SK-N-SH (cell line): ENCODE data around the gene RNF7. TPM values are rescaled to one million over a fixed set of nuclear protein-coding genes. Genes with fewer than 3 reads are reported as not detected.

Experiments
- CTCF ChIA-PET: fragments of 300-600, 350-600 bp; formaldehyde crosslinking; extraction: SDS; loops from one replicate; lab custom pipeline; 2021; lab: Yijun Ruan, JAX
- POLR2A ChIA-PET: fragments of 350-600 bp; sonication (Branson Sonifier 250); formaldehyde crosslinking; extraction: SDS; loops from one replicate; lab custom pipeline; 2020; ENCODE audit warnings: antibody characterized with exemption, inconsistent platforms; lab: Yijun Ruan, JAX
- DNase-seq: peaks from one replicate; pipeline ENCODE4 v3.0.0; 2012
- H2AFZ ChIP-seq: fragments of 200-600 bp; sonication (generic); 2 replicates; pipeline ENCODE4 v1.8.1; 2016; ENCODE audit warnings: antibody characterized with exemption, mild to moderate bottlenecking, low read depth
- H3F3A ChIP-seq: fragments of 200-600 bp; sonication (generic); replicated peaks from 2 replicates; pipeline ENCODE3; 2016; ENCODE audit warnings: antibody characterized with exemption, mild to moderate bottlenecking; ENCODE audit not compliant: insufficient read depth
- H3K27ac ChIP-seq, 2 experiments: fragments of 200-500 bp in 1 of 2; fragments of 200-600 bp in 1 of 2; sonication (Bioruptor generic) in 1 of 2; sonication (generic), shearing (Covaris generic) in 1 of 2; 2 replicates each; pipeline versions ENCODE4 v1.5.1 to v1.6.1; 2014 to 2016; ENCODE audit warnings: low read depth in 2 of 2, inconsistent platforms in 1 of 2, low read length in 1 of 2, mild to moderate bottlenecking in 1 of 2, mixed read lengths in 1 of 2
- H3K27me3 ChIP-seq: fragments of 200-600 bp; sonication (generic), shearing (Covaris generic); 2 replicates; pipeline ENCODE4 v1.6.1; 2016; ENCODE audit warnings: mixed run types; ENCODE audit not compliant: insufficient read depth
- H3K36me3 ChIP-seq, 2 experiments: fragments of 200-500 bp in 1 of 2; fragments of 200-600 bp in 1 of 2; sonication (Bioruptor generic) in 1 of 2; sonication (generic) in 1 of 2; replicated peaks in 1 of 2; 2 replicates each; pipeline versions ENCODE3 to v1.5.1; 2014 to 2016; ENCODE audit warnings: low read length in 1 of 2, mild to moderate bottlenecking in 1 of 2; ENCODE audit not compliant: insufficient read depth in 2 of 2, control insufficient read depth in 1 of 2
- H3K4me1 ChIP-seq, 2 experiments: fragments of 200-500 bp in 1 of 2; fragments of 200-600 bp in 1 of 2; sonication (Bioruptor generic) in 1 of 2; sonication (generic), shearing (Covaris generic) in 1 of 2; 2 replicates each; pipeline versions ENCODE4 v1.5.1 to v1.6.1; 2014 to 2016; ENCODE audit warnings: low read depth in 1 of 2, low read length in 1 of 2, mixed run types in 1 of 2; ENCODE audit not compliant: insufficient read depth in 2 of 2, control insufficient read depth in 1 of 2
- H3K4me2 ChIP-seq: fragments of 200-600 bp; sonication (generic), shearing (Covaris generic); 2 replicates; pipeline ENCODE4 v1.6.1; 2017; ENCODE audit warnings: mixed run types
- H3K4me3 ChIP-seq, 2 experiments: fragments of 200-500 bp in 1 of 2; fragments of 200-600 bp in 1 of 2; sonication (Bioruptor generic) in 1 of 2; sonication (generic), shearing (Covaris generic) in 1 of 2; 2 replicates each; pipeline versions ENCODE4 v1.5.1 to v1.8.1; 2014 to 2016; ENCODE audit warnings: low read depth in 2 of 2, inconsistent platforms in 1 of 2, low read length in 1 of 2, mild to moderate bottlenecking in 1 of 2, mixed read lengths in 1 of 2, moderate library complexity in 1 of 2
- H3K79me2 ChIP-seq: fragments of 200-600 bp; sonication (generic); 2 replicates; pipeline ENCODE4 v1.8.1; 2017; ENCODE audit warnings: mild to moderate bottlenecking; ENCODE audit not compliant: insufficient read depth
- H3K9ac ChIP-seq: fragments of 200-600 bp; sonication (generic); 2 replicates; pipeline ENCODE4 v1.6.1; 2017; ENCODE audit warnings: mixed run types
- H3K9me2 ChIP-seq: fragments of 200-600 bp; sonication (generic); 2 replicates; pipeline ENCODE4 v1.6.1; 2017; ENCODE audit warnings: mixed run types
- H3K9me3 ChIP-seq: fragments of 200-600 bp; sonication (generic); 2 replicates; pipeline ENCODE4 v1.6.1; 2017; ENCODE audit warnings: mixed run types, mild to moderate bottlenecking, moderate library complexity
- H4K20me1 ChIP-seq: fragments of 200-600 bp; sonication (generic); 2 replicates; pipeline ENCODE4 v1.6.1; 2017; ENCODE audit warnings: mild to moderate bottlenecking, mixed run types; ENCODE audit not compliant: insufficient read depth
- ELF1 ChIP-seq: IDR thresholded peaks from 2 replicates; pipeline ENCODE4 v1.4.0; 2012
- EP300 ChIP-seq, 2 experiments: IDR thresholded peaks; 2 replicates each; pipeline versions ENCODE4 v1.4.0 to v1.6.1; 2012; ENCODE audit warnings: borderline replicate concordance in 1 of 2, low read depth in 1 of 2, low read length in 1 of 2
- EZH2phosphoT487 ChIP-seq: fragments of 200-600 bp; sonication (generic); IDR thresholded peaks from 2 replicates; pipeline ENCODE4 v1.6.1; 2017; ENCODE audit warnings: low read depth, mixed run types, mild to moderate bottlenecking, antibody characterized with exemption, moderate library complexity, borderline replicate concordance
- GABPA ChIP-seq: IDR thresholded peaks from 2 replicates; pipeline ENCODE4 v1.4.0; 2012; ENCODE audit warnings: low read depth, mild to moderate bottlenecking
- MXI1 ChIP-seq: IDR thresholded peaks from 2 replicates; pipeline ENCODE4 v1.6.1; 2012; ENCODE audit warnings: mild to moderate bottlenecking, low read depth, low read length, improper control_type of control experiment
- NFIC ChIP-seq: IDR thresholded peaks from 2 replicates; pipeline ENCODE4 v1.4.0; 2012; ENCODE audit warnings: borderline replicate concordance
- RFX5 ChIP-seq: IDR thresholded peaks from 2 replicates; pipeline ENCODE4 v1.6.1; 2012; ENCODE audit warnings: mild to moderate bottlenecking, improper control_type of control experiment, low read length
- RXRA ChIP-seq: IDR thresholded peaks from 2 replicates; pipeline ENCODE4 v1.4.0; 2012; ENCODE audit warnings: low read depth, mild to moderate bottlenecking, borderline replicate concordance
- SIN3A ChIP-seq: IDR thresholded peaks from 2 replicates; pipeline ENCODE4 v1.6.1; 2012; ENCODE audit warnings: low read depth, mild to moderate bottlenecking, low read length, moderate library complexity, borderline replicate concordance
- SMC3 ChIP-seq: IDR thresholded peaks from 2 replicates; pipeline ENCODE4 v1.6.1; 2012; ENCODE audit warnings: low read depth, low read length, improper control_type of control experiment
- TAF1 ChIP-seq: IDR thresholded peaks from 2 replicates; pipeline ENCODE4 v1.6.1; 2012; ENCODE audit warnings: low read depth, mild to moderate bottlenecking, low read length, moderate library complexity, borderline replicate concordance
- TCF12 ChIP-seq: IDR thresholded peaks from 2 replicates; pipeline ENCODE4 v1.4.0; 2012
- TEAD4 ChIP-seq: IDR thresholded peaks from 2 replicates; pipeline ENCODE4 v1.4.0; 2012; ENCODE audit warnings: mild to moderate bottlenecking, borderline replicate concordance; ENCODE audit not compliant: insufficient read depth
- YY1 ChIP-seq: IDR thresholded peaks from 2 replicates; pipeline ENCODE4 v1.4.0; 2012; ENCODE audit warnings: low read depth, mild to moderate bottlenecking
- WGBS: methylation state at CpG from one replicate; pipeline ENCODE4 v1.1.6; 2017; ENCODE audit warnings: low lambda C conversion rate; 5-methylcytosine and 5-hydroxymethylcytosine counted together
- polyA plus RNA-seq, 3 experiments: library from polyadenylated mRNA; depleted of rRNA; stranded (reverse); fragments of >200 nt; gene quantifications; 2 replicates each; pipeline ENCODE4 v1.2.3, GENCODE V29; 2012
- TF ChIP-seq, protein P1 (sequence below): IDR thresholded peaks from 2 replicates; pipeline ENCODE4; 2012
- TF ChIP-seq, protein P2 (sequence below): IDR thresholded peaks from 2 replicates; pipeline ENCODE4 v1.4.0; 2012; ENCODE audit warnings: low read depth, borderline replicate concordance
- TF ChIP-seq, protein P3 (sequence below): fragments of 150-350 bp; IDR thresholded peaks from 2 replicates; pipeline ENCODE4 v1.6.1; 2016; ENCODE audit warnings: mild to moderate bottlenecking, low read depth, low read length
- TF ChIP-seq, protein P4 (sequence below): IDR thresholded peaks from 2 replicates; pipeline ENCODE4 v1.6.1; 2012; ENCODE audit warnings: mild to moderate bottlenecking, low read depth, low read length, moderate library complexity

RNF7 gene
- polyA plus RNA-seq, 1 of the 3 experiments (the other 2 are of a cell fraction), result 77.1 TPM

DNA sequence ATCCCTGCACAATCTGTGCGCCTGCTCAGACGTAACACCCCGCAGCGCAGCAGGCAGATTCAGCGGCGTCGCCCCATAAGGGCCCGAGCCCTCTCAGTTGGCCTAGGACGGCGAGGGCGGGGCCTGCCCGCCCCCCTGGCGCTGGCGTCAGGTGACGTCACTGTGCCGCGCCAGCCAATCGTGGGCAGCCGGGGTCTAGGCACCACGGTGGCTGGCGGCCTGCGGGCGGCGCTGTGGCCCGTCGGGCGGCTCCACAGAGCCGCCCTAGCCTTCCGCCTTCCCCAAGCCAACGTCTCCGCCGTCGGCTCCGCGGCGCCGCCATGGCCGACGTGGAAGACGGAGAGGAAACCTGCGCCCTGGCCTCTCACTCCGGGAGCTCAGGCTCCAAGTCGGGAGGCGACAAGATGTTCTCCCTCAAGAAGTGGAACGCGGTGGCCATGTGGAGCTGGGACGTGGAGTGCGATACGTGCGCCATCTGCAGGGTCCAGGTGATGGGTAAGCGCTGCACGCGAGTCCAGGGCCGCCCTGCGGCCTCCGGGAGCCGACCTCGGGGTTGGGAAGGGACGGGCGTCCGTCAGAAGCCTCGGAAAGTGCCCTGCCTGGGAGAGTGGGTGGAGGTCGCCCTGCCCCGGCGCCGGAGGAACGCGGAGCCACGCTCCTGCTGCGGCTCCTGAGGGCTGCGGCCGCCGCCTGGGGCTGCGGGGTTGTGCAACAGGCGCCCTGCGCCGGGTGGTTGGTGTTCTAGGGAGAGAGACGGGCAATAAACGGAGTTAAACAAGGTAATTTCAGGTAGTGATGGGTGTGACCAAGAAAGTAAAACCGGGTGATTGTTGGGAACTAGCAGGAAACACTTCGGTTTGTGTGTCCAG is at the start of gene RNF7 (continued):
- TF ChIP-seq NFIC, result peak; percentile 22; the same call in 1 of the 2 replicates
- TF ChIP-seq RFX5, result peak; percentile 86
- TF ChIP-seq MXI1, result peak; percentile 48; the same call in 1 of the 2 replicates
- TF ChIP-seq SIN3A, result peak; percentile 69; the same call in 1 of the 2 replicates
- no peak for TF ChIP-seq TEAD4
- TF ChIP-seq SMC3, result peak; percentile 48
- TF ChIP-seq, protein P1, sequence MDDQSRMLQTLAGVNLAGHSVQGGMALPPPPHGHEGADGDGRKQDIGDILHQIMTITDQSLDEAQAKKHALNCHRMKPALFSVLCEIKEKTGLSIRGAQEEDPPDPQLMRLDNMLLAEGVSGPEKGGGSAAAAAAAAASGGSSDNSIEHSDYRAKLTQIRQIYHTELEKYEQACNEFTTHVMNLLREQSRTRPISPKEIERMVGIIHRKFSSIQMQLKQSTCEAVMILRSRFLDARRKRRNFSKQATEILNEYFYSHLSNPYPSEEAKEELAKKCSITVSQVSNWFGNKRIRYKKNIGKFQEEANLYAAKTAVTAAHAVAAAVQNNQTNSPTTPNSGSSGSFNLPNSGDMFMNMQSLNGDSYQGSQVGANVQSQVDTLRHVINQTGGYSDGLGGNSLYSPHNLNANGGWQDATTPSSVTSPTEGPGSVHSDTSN, result no peak
- no peak; the same call in 1 of the 2 replicates for TF ChIP-seq GABPA
- no peak for TF ChIP-seq RXRA
- TF ChIP-seq, protein P2, sequence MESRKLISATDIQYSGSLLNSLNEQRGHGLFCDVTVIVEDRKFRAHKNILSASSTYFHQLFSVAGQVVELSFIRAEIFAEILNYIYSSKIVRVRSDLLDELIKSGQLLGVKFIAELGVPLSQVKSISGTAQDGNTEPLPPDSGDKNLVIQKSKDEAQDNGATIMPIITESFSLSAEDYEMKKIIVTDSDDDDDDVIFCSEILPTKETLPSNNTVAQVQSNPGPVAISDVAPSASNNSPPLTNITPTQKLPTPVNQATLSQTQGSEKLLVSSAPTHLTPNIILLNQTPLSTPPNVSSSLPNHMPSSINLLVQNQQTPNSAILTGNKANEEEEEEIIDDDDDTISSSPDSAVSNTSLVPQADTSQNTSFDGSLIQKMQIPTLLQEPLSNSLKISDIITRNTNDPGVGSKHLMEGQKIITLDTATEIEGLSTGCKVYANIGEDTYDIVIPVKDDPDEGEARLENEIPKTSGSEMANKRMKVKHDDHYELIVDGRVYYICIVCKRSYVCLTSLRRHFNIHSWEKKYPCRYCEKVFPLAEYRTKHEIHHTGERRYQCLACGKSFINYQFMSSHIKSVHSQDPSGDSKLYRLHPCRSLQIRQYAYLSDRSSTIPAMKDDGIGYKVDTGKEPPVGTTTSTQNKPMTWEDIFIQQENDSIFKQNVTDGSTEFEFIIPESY, result no peak

DNA sequence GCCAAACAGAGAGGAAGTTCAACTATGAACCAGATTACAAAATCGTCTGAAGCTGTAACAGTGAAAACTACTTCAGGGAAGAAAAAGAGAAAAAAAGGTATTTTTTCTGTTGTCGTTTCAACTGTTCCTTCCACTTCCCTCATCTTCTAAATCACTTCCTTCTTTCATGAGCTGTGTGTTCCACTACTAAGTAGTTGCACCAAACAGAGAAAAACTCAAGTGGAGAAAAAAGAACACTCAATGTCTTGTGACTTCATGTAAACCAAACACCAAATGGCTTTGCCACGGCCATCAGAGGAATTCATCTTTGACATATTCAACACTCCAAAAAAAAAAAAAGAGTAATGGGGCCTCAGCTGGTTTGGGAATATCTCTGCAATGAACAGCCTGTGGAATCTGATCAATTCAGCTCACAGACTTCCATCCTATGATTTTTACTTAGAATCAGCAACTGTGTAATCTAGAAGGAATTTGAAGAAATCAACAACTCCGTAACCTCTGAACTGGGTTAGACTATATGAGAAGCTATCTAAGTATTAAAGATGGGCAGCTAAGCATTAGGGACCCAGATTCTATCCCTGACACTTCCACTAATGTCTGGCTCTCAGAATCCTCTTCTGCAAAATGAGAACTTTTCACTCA is 47.5 kb upstream of the RNF7 start:
- ChIA-PET POLR2A (no interaction called here), CTCF (interaction anchor here (0.8 to 1.3 kb wide), 3 partner anchors 12 to 185 kb away, joined by 3 read pairs; partner anchors contain the start of gene RNF7)
- Histone ChIP-seq H4K20me1 (no peaks in the 10 kb centered on the region), H3K4me1 (peaks cover 0 to 4% of the 10 kb centered on the region in 2 experiments; a peak in 1 of 4 replicates), H3K9me2 (no peaks in the 10 kb centered on the region), H3K27ac (no peak overlapping the region), H3K4me2 (no peak overlapping the region), H2AFZ (no peak overlapping the region), H3F3A (no peaks in the 10 kb centered on the region), H3K9me3 (0 out of 2 replicates have a peak, but pooled peaks cover 4% of the 10 kb centered on the region), H3K4me3 (no peak overlapping the region), H3K36me3 (no peaks in the 10 kb centered on the region), H3K79me2 (no peaks in the 10 kb centered on the region), H3K27me3 (no peaks in the 10 kb centered on the region), H3K9ac (no peak overlapping the region)
- DNase-seq, result no peak
- 72% methylated on average over 4 of the region's 4 CpGs for WGBS
- TF ChIP-seq, protein P3, sequence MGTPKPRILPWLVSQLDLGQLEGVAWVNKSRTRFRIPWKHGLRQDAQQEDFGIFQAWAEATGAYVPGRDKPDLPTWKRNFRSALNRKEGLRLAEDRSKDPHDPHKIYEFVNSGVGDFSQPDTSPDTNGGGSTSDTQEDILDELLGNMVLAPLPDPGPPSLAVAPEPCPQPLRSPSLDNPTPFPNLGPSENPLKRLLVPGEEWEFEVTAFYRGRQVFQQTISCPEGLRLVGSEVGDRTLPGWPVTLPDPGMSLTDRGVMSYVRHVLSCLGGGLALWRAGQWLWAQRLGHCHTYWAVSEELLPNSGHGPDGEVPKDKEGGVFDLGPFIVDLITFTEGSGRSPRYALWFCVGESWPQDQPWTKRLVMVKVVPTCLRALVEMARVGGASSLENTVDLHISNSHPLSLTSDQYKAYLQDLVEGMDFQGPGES, result no peak
- TF ChIP-seq TEAD4 (no peak), YY1 (no peak), EZH2phosphoT487 (no peak), TCF12 (no peak), TAF1 (no peak), EP300 (IDR thresholded peaks at IDR 0.05; ENCODE audit: borderline replicate concordance in 1 of 2, low read depth in 1 of 2, low read length in 1 of 2) (no peak), RXRA (no peak), ELF1 (no peak), MXI1 (no peak)
- TF ChIP-seq, protein P2, result no peak
- TF ChIP-seq, protein P4, sequence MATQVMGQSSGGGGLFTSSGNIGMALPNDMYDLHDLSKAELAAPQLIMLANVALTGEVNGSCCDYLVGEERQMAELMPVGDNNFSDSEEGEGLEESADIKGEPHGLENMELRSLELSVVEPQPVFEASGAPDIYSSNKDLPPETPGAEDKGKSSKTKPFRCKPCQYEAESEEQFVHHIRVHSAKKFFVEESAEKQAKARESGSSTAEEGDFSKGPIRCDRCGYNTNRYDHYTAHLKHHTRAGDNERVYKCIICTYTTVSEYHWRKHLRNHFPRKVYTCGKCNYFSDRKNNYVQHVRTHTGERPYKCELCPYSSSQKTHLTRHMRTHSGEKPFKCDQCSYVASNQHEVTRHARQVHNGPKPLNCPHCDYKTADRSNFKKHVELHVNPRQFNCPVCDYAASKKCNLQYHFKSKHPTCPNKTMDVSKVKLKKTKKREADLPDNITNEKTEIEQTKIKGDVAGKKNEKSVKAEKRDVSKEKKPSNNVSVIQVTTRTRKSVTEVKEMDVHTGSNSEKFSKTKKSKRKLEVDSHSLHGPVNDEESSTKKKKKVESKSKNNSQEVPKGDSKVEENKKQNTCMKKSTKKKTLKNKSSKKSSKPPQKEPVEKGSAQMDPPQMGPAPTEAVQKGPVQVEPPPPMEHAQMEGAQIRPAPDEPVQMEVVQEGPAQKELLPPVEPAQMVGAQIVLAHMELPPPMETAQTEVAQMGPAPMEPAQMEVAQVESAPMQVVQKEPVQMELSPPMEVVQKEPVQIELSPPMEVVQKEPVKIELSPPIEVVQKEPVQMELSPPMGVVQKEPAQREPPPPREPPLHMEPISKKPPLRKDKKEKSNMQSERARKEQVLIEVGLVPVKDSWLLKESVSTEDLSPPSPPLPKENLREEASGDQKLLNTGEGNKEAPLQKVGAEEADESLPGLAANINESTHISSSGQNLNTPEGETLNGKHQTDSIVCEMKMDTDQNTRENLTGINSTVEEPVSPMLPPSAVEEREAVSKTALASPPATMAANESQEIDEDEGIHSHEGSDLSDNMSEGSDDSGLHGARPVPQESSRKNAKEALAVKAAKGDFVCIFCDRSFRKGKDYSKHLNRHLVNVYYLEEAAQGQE, result no peak
